IPS-NIHi7 (cell line): Measurements from ENCODE around the gene AKT1.

Experiments
- DNase-seq: peaks from one replicate; pipeline ENCODE4 v3.0.0; 2012; ENCODE audit warnings: mixed read lengths; ENCODE audit errors: extremely low spot score

The AKT1 gene

GRCh38 chr14:104786091-104786586 lies 9.4 kb downstream of the AKT1 start:
- DNase-seq = no peak

- DNase-seq = no peak
These were observed 9.9 kb downstream of the AKT1 start for GRCh38 chr14:104785708-104786080.

- no peak for DNase-seq
These were observed 10.5 kb downstream of the AKT1 start for GRCh38 chr14:104784846-104785707.

GRCh38 chr14:104784218-104784568 lies 11.4 kb downstream of the AKT1 start:
- DNase-seq = no peak

- DNase-seq = no peak
These were observed 11.9 kb downstream of the AKT1 start for GRCh38 chr14:104783484-104784217.

GRCh38 chr14:104782808-104783139 lies 12.8 kb downstream of the AKT1 start:
- DNase-seq = no peak

- no peak for DNase-seq
These were observed 13.3 kb downstream of the AKT1 start for GRCh38 chr14:104782086-104782807.

GRCh38 chr14:104781271-104782077 lies 14.1 kb downstream of the AKT1 start:
- no peak for DNase-seq

GRCh38 chr14:104780513-104781030 lies 15.0 kb downstream of the AKT1 start:
- no peak for DNase-seq

- no peak for DNase-seq
These were observed 15.6 kb downstream of the AKT1 start for GRCh38 chr14:104779776-104780512.

- DNase-seq = no peak
These were observed 16.7 kb downstream of the AKT1 start for GRCh38 chr14:104778694-104779331.

- no peak for DNase-seq
These were observed 17.7 kb downstream of the AKT1 start for GRCh38 chr14:104777808-104778249.

- DNase-seq = no peak
These were observed 18.4 kb downstream of the AKT1 start for GRCh38 chr14:104776961-104777807.

- no peak for DNase-seq
These were observed 19.1 kb downstream of the AKT1 start for GRCh38 chr14:104776481-104776880.

- no peak for DNase-seq
These were observed 20.5 kb downstream of the AKT1 start for GRCh38 chr14:104775073-104775489.

GRCh38 chr14:104774453-104775072 lies 21.0 kb downstream of the AKT1 start:
- no peak for DNase-seq

- DNase-seq = no peak
These were observed 21.8 kb downstream of the AKT1 start for GRCh38 chr14:104773505-104774452.
